Adrenal gland (tissue), 12 donors: ENCODE results near the gene RNMT. TPM values are rescaled to one million over a fixed set of nuclear protein-coding genes. Genes with fewer than 3 reads are reported as not detected.
"Not testable (repeated sequence)": the region's sequence is repeated elsewhere in the genome, so short reads cannot be mapped to it uniquely, and the experiment has no call there.

Source experiments
- DNase-seq, 7 donors: peaks; one replicate each; pipeline ENCODE4 v3.0.0-alpha.2; 2019 to 2020
- H3K27ac ChIP-seq, 5 donors: fragments of 200-600 bp; sonication (generic) in 4 of 5; 1 replicate in 3 of 5; 2 replicates in 2 of 5; pipeline versions ENCODE4 v1.5.1 to v1.8.0; 2016 to 2020; ENCODE audit warnings: mild to moderate bottlenecking in 1 of 5
- H3K27me3 ChIP-seq: fragments of 200-600 bp; 2 replicates; pipeline ENCODE4 v1.8.0; 2021
- H3K36me3 ChIP-seq, 2 donors: fragments of 200-600 bp; replicated peaks in 1 of 2; 1 replicate in 1 of 2; 2 replicates in 1 of 2; pipeline versions ENCODE4 v1.5.1 to v1.8.0; 2018 to 2022
- H3K4me1 ChIP-seq, 2 donors: fragments of 200-600 bp; replicated peaks in 1 of 2; 1 replicate in 1 of 2; 2 replicates in 1 of 2; pipeline versions ENCODE4 v1.5.1 to v1.8.0; 2018 to 2021
- H3K4me3 ChIP-seq, 4 donors: fragments of 200-600 bp; sonication (generic) in 3 of 4; one replicate each; pipeline ENCODE4 v1.5.1; 2016 to 2018
- H3K9me3 ChIP-seq, 3 donors: fragments of 200-600 bp; sonication (generic) in 1 of 3; replicated peaks in 1 of 3; 1 replicate in 2 of 3; 2 replicates in 1 of 3; pipeline versions ENCODE4 v1.5.1 to v1.8.0; 2016 to 2021
- CTCF ChIP-seq, 6 experiments: fragments of 450-650 bp in 4 of 6; fragments of 200-600 bp in 2 of 6; sonication (generic) in 1 of 6; IDR thresholded peaks; 1 replicate in 5 of 6; 2 replicates in 1 of 6; pipeline versions ENCODE4 v1.5.1 to v1.8.0; 2016 to 2021; ENCODE audit warnings: antibody characterized with exemption in 6 of 6, mild to moderate bottlenecking in 2 of 6, moderate library complexity in 1 of 6
- POLR2A ChIP-seq, 2 donors: fragments of 450-650 bp; IDR thresholded peaks; one replicate each; pipeline ENCODE4 v1.6.1; 2017; ENCODE audit warnings: antibody characterized with exemption in 2 of 2, mild to moderate bottlenecking in 2 of 2, moderate library complexity in 1 of 2
- WGBS, 4 donors: extraction: QIAGEN DNeasy Blood & Tissue Kit in 2 of 4; methylation state at CpG; one replicate each; pipeline versions ENCODE4 v1.1.5 to v1.1.7; 2013 to 2017; 5-methylcytosine and 5-hydroxymethylcytosine counted together
- intact Hi-C, 2 donors: fragments of 100-400 bp; cut with DNase I; formaldehyde crosslinking; loops; one replicate each; pipeline versions ENCODE4 v1.14.1 to v1.15.0; 2022 to 2023
- polyA plus RNA-seq, 3 donors: library from polyadenylated mRNA; stranded (reverse); fragments of 200-250 nt in 2 of 3; fragments of 350-450 nt in 1 of 3; fragmentation: Illumina TruSeq in 1 of 3; extraction: RNeasy Lipid Tissue Mini Kit (QIAGEN cat#74804) in 1 of 3; gene quantifications; one replicate each; pipeline ENCODE4 v1.2.3, GENCODE V29; 2013 to 2014
- total RNA-seq, 9 donors: library from RNA; depleted of rRNA in 4 of 9; stranded (reverse); fragments of >200 nt in 4 of 9; fragments of 120-200 nt in 1 of 9; fragmentation: NEBNext Ultra II Directional in 1 of 9; extraction: Animal tissue kit (Norgen Biotek cat#: 25700) in 1 of 9; gene quantifications; one replicate each; pipeline versions ENCODE4 v1.1.0 to v1.2.4, GENCODE V29; 2013 to 2023
- donor health status: healthy with polysubstance abuse.
- donor health status: Bipolar disorder and iron deficiency.
- donor health status: DM: yes; HTN: yes; CAD: no.
- donor health status: DM: no; HTN: no; CAD: no.
- donor health status: DM: no; HTN: no; CAD: no.
- donor health status: DM: yes; HTN: yes; CAD: no.

The RNMT gene
- total and polyA plus RNA-seq, 12 donors: 8.5 to 29.8 (median 20.0) TPM

GRCh38 chr18:13735681-13736080, 9.2 kb downstream of the RNMT start:
- TF ChIP-seq POLR2A (IDR thresholded peaks at IDR 0.05) (no peak), CTCF (IDR thresholded peaks at IDR 0.05) (no peak)
- H3K27me3 ChIP-seq: no peaks in the 10 kb centered on the region
- H3K36me3 ChIP-seq: peaks cover 0 to 58% of the 10 kb centered on the region in 2 donors
- WGBS, 4 donors: 92 to 99% (median 95%) methylated on average over 2 of the region's 2 CpGs
- H3K4me3 ChIP-seq: no peak overlapping the region
- intact Hi-C loops: no loop called here
- H3K9me3 ChIP-seq: no peaks in the 10 kb centered on the region
- DNase-seq: no peak
- H3K27ac ChIP-seq: no peak overlapping the region
- no peaks in the 10 kb centered on the region for H3K4me1 ChIP-seq

GRCh38 chr18:13745696-13746095, 19.2 kb downstream of the RNMT start:
- Histone ChIP-seq H3K36me3 (peaks cover 0 to 49% of the 10 kb centered on the region in 2 donors), H3K4me3 (no peak overlapping the region), H3K27ac (no peak overlapping the region), H3K27me3 (no peaks in the 10 kb centered on the region), H3K4me1 (no peaks in the 10 kb centered on the region), H3K9me3 (no peaks in the 10 kb centered on the region)
- intact Hi-C loops: no loop called here
- no peak for DNase-seq
- WGBS, 4 donors: 67 to 86% (median 73%) methylated on average over 3 of the region's 3 CpGs
- no peak for TF ChIP-seq POLR2A (IDR thresholded peaks at IDR 0.05)
- TF ChIP-seq CTCF (IDR thresholded peaks at IDR 0.05): no peak

GRCh38 chr18:13746633-13747032, 20.2 kb downstream of the RNMT start:
- 98 to 100% (median 99%) methylated on average over 3 of the region's 3 CpGs for WGBS, 4 donors
- H3K36me3 ChIP-seq: peaks cover 0 to 40% of the 10 kb centered on the region in 2 donors
- no peaks in the 10 kb centered on the region for H3K27me3 ChIP-seq
- no peak overlapping the region for H3K4me3 ChIP-seq
- no peak overlapping the region for H3K27ac ChIP-seq
- H3K4me1 ChIP-seq: no peaks in the 10 kb centered on the region
- no peak for DNase-seq
- no peak for TF ChIP-seq POLR2A (IDR thresholded peaks at IDR 0.05)
- TF ChIP-seq CTCF (IDR thresholded peaks at IDR 0.05): no peak
- intact Hi-C loops: no loop called here
- H3K9me3 ChIP-seq: no peaks in the 10 kb centered on the region

GRCh38 chr18:13751599-13751998, 25.1 kb downstream of the RNMT start:
- intact Hi-C loops, DNase-seq, H3K27ac ChIP-seq, H3K27me3 ChIP-seq, H3K4me1 ChIP-seq, H3K9me3 ChIP-seq, H3K4me3 ChIP-seq: not testable (repeated sequence)
- 90 to 100% (median 96%) methylated on average over 3 of the region's 3 CpGs for WGBS, 4 donors
- peaks cover 0 to 36% of the 10 kb centered on the region in 2 donors for H3K36me3 ChIP-seq

- 95 to 100% (median 100%) methylated on average over 2 of the region's 2 CpGs for WGBS, 4 donors
- intact Hi-C loops: no loop called here
- H3K4me1 ChIP-seq: no peaks in the 10 kb centered on the region
- no peak overlapping the region for H3K4me3 ChIP-seq
- no peak for TF ChIP-seq POLR2A (IDR thresholded peaks at IDR 0.05)
- TF ChIP-seq CTCF (IDR thresholded peaks at IDR 0.05): no peak
- H3K27me3 ChIP-seq: no peaks in the 10 kb centered on the region
- peaks cover 0 to 20% of the 10 kb centered on the region in 2 donors for H3K36me3 ChIP-seq
- no peaks in the 10 kb centered on the region for H3K9me3 ChIP-seq
- no peak for DNase-seq
- no peak overlapping the region for H3K27ac ChIP-seq
These were observed 29.8 kb downstream of the RNMT start for GRCh38 chr18:13756261-13756660.
